Measurements from ENCODE around the gene ANKRD9. TPM values are rescaled to one million over a fixed set of nuclear protein-coding genes. Genes with fewer than 3 reads are reported as not detected.

Gene ANKRD9
- total and polyA plus RNA-seq, 2 donors (not counting 3 experiments of a cell fraction or from before 2014, with no cell fraction given) = 21.0 to 24.6 TPM

DNA sequence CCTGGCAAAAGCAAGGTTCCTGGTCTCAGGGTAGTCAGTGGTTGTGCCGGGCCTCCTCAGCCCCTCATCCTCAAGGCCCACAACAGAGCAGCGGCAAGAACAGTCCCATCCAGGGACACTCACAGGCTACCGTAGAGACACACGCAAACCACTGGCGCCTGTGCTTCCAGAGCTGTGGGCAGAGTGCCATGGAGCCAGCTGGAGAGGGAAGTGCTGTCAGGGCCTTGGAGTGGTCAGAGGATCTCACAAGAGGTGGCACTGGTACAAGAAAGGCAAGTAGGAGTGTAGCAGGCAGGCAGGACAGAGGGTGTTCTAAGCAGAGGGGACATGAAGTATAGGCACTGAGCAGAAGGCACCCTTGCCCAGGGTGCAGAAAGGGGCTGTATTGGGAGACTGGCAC lies 34.6 kb downstream of the ANKRD9 start:
- Histone ChIP-seq H3K27ac (ENCODE audit: insufficient read depth, low read depth, low read length) (no peak overlapping the region), H3K27me3 (ENCODE audit: control insufficient read depth in 2 of 2, insufficient read depth in 2 of 2, low read length in 2 of 2) (no peaks in the 10 kb centered on the region), H3K4me2 (ENCODE audit: insufficient read depth, low read length) (no peak overlapping the region), H3K9ac (replicated peaks; ENCODE audit: extremely low read depth, insufficient read depth, low read length) (no peak overlapping the region), H3K9me3 (replicated peaks; ENCODE audit: control insufficient read depth, insufficient read depth, low read length) (no peaks in the 10 kb centered on the region), H3K4me1 (ENCODE audit: control insufficient read depth, extremely low read depth, insufficient read depth, low read length) (no peaks in the 10 kb centered on the region), H3K4me3 (replicated peaks in 1 of 3; ENCODE audit: insufficient read depth in 1 of 3, low read depth in 1 of 3, low read length in 3 of 3) (no peak overlapping the region), H3K9me1 (replicated peaks; ENCODE audit: control insufficient read depth, extremely low read depth, insufficient read depth, low read length) (no peaks in the 10 kb centered on the region), H3K79me2 (ENCODE audit: control insufficient read depth, insufficient read depth, low read length) (no peaks in the 10 kb centered on the region), H2AFZ (ENCODE audit: low read depth, low read length) (no peak overlapping the region), H4K20me1 (replicated peaks; ENCODE audit: control insufficient read depth, extremely low read depth, insufficient read depth, low read length) (no peaks in the 10 kb centered on the region), H3K36me3 (ENCODE audit: control insufficient read depth in 2 of 2, extremely low read depth in 1 of 2, insufficient read depth in 2 of 2, low read length in 2 of 2) (peaks cover 0 to 3% of the 10 kb centered on the region in 2 experiments)
- FAIRE-seq (no peak), DNase-seq (ENCODE audit: low read depth, low spot score) (no peak)
- dilution Hi-C loops (cut with MboI; ENCODE audit: extremely low pct_ligation_motif_present, low sequenced_read_pairs) = no loop called here
- intact Hi-C loops (cut with micrococcal nuclease) = no loop called here
- ChIA-PET POLR2A (no interaction called here), CTCF (interaction anchor here (1.0 kb wide), 1 partner anchor 33 kb away, joined by 3 read pairs; no protein-coding TSS in a partner anchor)
- TF ChIP-seq, protein P1, sequence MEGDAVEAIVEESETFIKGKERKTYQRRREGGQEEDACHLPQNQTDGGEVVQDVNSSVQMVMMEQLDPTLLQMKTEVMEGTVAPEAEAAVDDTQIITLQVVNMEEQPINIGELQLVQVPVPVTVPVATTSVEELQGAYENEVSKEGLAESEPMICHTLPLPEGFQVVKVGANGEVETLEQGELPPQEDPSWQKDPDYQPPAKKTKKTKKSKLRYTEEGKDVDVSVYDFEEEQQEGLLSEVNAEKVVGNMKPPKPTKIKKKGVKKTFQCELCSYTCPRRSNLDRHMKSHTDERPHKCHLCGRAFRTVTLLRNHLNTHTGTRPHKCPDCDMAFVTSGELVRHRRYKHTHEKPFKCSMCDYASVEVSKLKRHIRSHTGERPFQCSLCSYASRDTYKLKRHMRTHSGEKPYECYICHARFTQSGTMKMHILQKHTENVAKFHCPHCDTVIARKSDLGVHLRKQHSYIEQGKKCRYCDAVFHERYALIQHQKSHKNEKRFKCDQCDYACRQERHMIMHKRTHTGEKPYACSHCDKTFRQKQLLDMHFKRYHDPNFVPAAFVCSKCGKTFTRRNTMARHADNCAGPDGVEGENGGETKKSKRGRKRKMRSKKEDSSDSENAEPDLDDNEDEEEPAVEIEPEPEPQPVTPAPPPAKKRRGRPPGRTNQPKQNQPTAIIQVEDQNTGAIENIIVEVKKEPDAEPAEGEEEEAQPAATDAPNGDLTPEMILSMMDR (IDR thresholded peaks at IDR 0.05; ENCODE audit: extremely low read depth in 1 of 2, insufficient read depth in 1 of 2, low read depth in 1 of 2, low read length in 2 of 2) = no peak
- TF ChIP-seq FOS (IDR thresholded peaks at IDR 0.05; ENCODE audit: borderline replicate concordance, insufficient read depth, low read length) (no peak), POLR2A (IDR thresholded peaks at IDR 0.05; ENCODE audit: low read depth, low read length) (no peak), MYC (IDR thresholded peaks at IDR 0.05; ENCODE audit: low read depth, low read length) (no peak), GATA2 (IDR thresholded peaks at IDR 0.05; ENCODE audit: insufficient read depth, insufficient read length, low read depth, low read length) (no peak), POLR2AphosphoS5 (IDR thresholded peaks at IDR 0.05; ENCODE audit: insufficient read depth, low read depth, low read length) (no peak), EZH2 (IDR thresholded peaks at IDR 0.05; ENCODE audit: borderline replicate concordance, low read depth, low read length, severe bottlenecking) (no peak), JUN (IDR thresholded peaks at IDR 0.05; ENCODE audit: borderline replicate concordance, insufficient read depth, insufficient read length, low read depth) (no peak)
- TF ChIP-seq, protein P2, sequence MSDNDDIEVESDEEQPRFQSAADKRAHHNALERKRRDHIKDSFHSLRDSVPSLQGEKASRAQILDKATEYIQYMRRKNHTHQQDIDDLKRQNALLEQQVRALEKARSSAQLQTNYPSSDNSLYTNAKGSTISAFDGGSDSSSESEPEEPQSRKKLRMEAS (IDR thresholded peaks at IDR 0.05; ENCODE audit: insufficient read depth, insufficient read length) = no peak
- no TSS peak for BruUV-seq (replicated peaks)
